KOPT-K1 (cell line): ENCODE measurements around the gene ATP5PF.
"Not testable (repeated sequence)": the region's sequence is repeated elsewhere in the genome, so short reads cannot be mapped to it uniquely, and the experiment has no call there.

Experiments
- H3K27ac ChIP-seq: fragments of 200-600 bp; sonication (generic); 2 replicates; pipeline ENCODE4 v1.5.1; 2016; ENCODE audit warnings: antibody characterized with exemption, mild to moderate bottlenecking, low read depth, low read length; ENCODE audit not compliant: poor library complexity, severe bottlenecking
- H3K36me3 ChIP-seq: fragments of 200-600 bp; sonication (generic); 2 replicates; pipeline ENCODE4 v1.5.1; 2017; ENCODE audit warnings: antibody characterized with exemption, mild to moderate bottlenecking, low read length, moderate library complexity; ENCODE audit not compliant: insufficient read depth
- H3K9me3 ChIP-seq: fragments of 200-600 bp; sonication (generic); 2 replicates; pipeline ENCODE4 v1.5.1; 2017; ENCODE audit warnings: antibody characterized with exemption, low read length, mild to moderate bottlenecking; ENCODE audit not compliant: insufficient read depth, poor library complexity, severe bottlenecking

The ATP5PF gene

GRCh38 chr21:25737421-25737820 lies 2.7 kb upstream of the ATP5PF start:
- H3K36me3 ChIP-seq, result peaks cover 17% of the 10 kb centered on the region
- H3K9me3 ChIP-seq, result no peaks in the 10 kb centered on the region
- H3K27ac ChIP-seq, result no peak overlapping the region

- Histone ChIP-seq H3K9me3 (no peaks in the 10 kb centered on the region), H3K27ac (peak overlapping the region; percentile 97), H3K36me3 (peaks cover 22% of the 10 kb centered on the region)
These were observed 1.2 kb upstream of the ATP5PF start for GRCh38 chr21:25735646-25736597.

GRCh38 chr21:25734654-25734903 lies 125 bp downstream of the ATP5PF start:
- peaks cover 35% of the 10 kb centered on the region for H3K36me3 ChIP-seq
- peak overlapping the region; percentile 97 for H3K27ac ChIP-seq
- H3K9me3 ChIP-seq, result no peaks in the 10 kb centered on the region

GRCh38 chr21:25733859-25734653 lies 648 bp downstream of the ATP5PF start:
- H3K9me3 ChIP-seq, result no peaks in the 10 kb centered on the region
- H3K36me3 ChIP-seq, result peaks cover 40% of the 10 kb centered on the region
- H3K27ac ChIP-seq, result peak overlapping the region; percentile 97

GRCh38 chr21:25732091-25732760 lies 2.5 kb downstream of the ATP5PF start:
- Histone ChIP-seq H3K27ac (no peak overlapping the region), H3K9me3 (no peaks in the 10 kb centered on the region), H3K36me3 (peaks cover 52% of the 10 kb centered on the region)

- H3K9me3 ChIP-seq, result no peaks in the 10 kb centered on the region
- H3K27ac ChIP-seq, result no peak overlapping the region
- peaks cover 72% of the 10 kb centered on the region for H3K36me3 ChIP-seq
These were observed 12.1 kb downstream of the ATP5PF start for GRCh38 chr21:25722631-25723030.

GRCh38 chr21:25721987-25722386 lies 12.7 kb downstream of the ATP5PF start:
- Histone ChIP-seq H3K36me3 (peaks cover 66% of the 10 kb centered on the region), H3K27ac (no peak overlapping the region), H3K9me3 (no peaks in the 10 kb centered on the region)

GRCh38 chr21:25717491-25718147 lies 17.1 kb downstream of the ATP5PF start:
- no peak overlapping the region for H3K27ac ChIP-seq
- H3K36me3 ChIP-seq, result peaks cover 38% of the 10 kb centered on the region
- no peaks in the 10 kb centered on the region for H3K9me3 ChIP-seq

GRCh38 chr21:25714066-25714465 lies 20.6 kb downstream of the ATP5PF start:
- H3K9me3 ChIP-seq, result not testable (repeated sequence)
- peaks cover 15% of the 10 kb centered on the region; the same call in 1 of the 2 replicates for H3K36me3 ChIP-seq

GRCh38 chr21:25710550-25710949 lies 24.2 kb downstream of the ATP5PF start:
- no peaks in the 10 kb centered on the region for H3K9me3 ChIP-seq
- H3K36me3 ChIP-seq, result peaks cover 5% of the 10 kb centered on the region; the same call in 1 of the 2 replicates
- H3K27ac ChIP-seq, result no peak overlapping the region

More at GRCh38 chr21:25714066-25714465, 20.6 kb downstream of the ATP5PF start:
- H3K27ac ChIP-seq, result not testable (repeated sequence)

GRCh38 chr21:25709684-25710265 lies 24.9 kb downstream of the ATP5PF start:
- H3K27ac ChIP-seq, result no peak overlapping the region
- no peaks in the 10 kb centered on the region for H3K36me3 ChIP-seq
- H3K9me3 ChIP-seq, result no peaks in the 10 kb centered on the region

GRCh38 chr21:25708467-25709065 lies 26.1 kb downstream of the ATP5PF start:
- no peak overlapping the region for H3K27ac ChIP-seq
- no peaks in the 10 kb centered on the region for H3K36me3 ChIP-seq
- H3K9me3 ChIP-seq, result no peaks in the 10 kb centered on the region

GRCh38 chr21:25701529-25701928 lies 33.2 kb downstream of the ATP5PF start:
- no peak overlapping the region for H3K27ac ChIP-seq
- no peaks in the 10 kb centered on the region for H3K36me3 ChIP-seq

GRCh38 chr21:25700741-25701140 lies 34.0 kb downstream of the ATP5PF start:
- Histone ChIP-seq H3K9me3 (no peaks in the 10 kb centered on the region), H3K27ac (no peak overlapping the region), H3K36me3 (no peaks in the 10 kb centered on the region)

More at GRCh38 chr21:25701529-25701928, 33.2 kb downstream of the ATP5PF start:
- no peaks in the 10 kb centered on the region for H3K9me3 ChIP-seq
